HS-27A (cell line): Measurements from ENCODE around the gene CREB5.

Experiments
- DNase-seq: peaks from one replicate; pipeline ENCODE4 v3.0.0-alpha.2; 2012; ENCODE audit warnings: low read depth, missing footprints

CREB5 gene

GRCh38 chr7:28407651-28408050 is 4.7 kb upstream of the CREB5 start:
- no peak for DNase-seq

- no peak for DNase-seq
Measured at GRCh38 chr7:28408105-28408959, 4.0 kb upstream of the CREB5 start.

GRCh38 chr7:28408960-28409715 is 3.2 kb upstream of the CREB5 start:
- DNase-seq: peak; percentile 78

GRCh38 chr7:28409716-28410627 is 2.3 kb upstream of the CREB5 start:
- no peak for DNase-seq

GRCh38 chr7:28410628-28411531 is 1.4 kb upstream of the CREB5 start:
- DNase-seq: no peak

GRCh38 chr7:28413011-28413410 is 693 bp downstream of the CREB5 start:
- DNase-seq: no peak

GRCh38 chr7:28414453-28414852 is 2.1 kb downstream of the CREB5 start:
- no peak for DNase-seq

GRCh38 chr7:28417321-28417940 is 5.1 kb downstream of the CREB5 start:
- no peak for DNase-seq

- DNase-seq: no peak
Measured at GRCh38 chr7:28418311-28418710, 6.0 kb downstream of the CREB5 start.

GRCh38 chr7:28418966-28419365 is 6.6 kb downstream of the CREB5 start:
- no peak for DNase-seq

GRCh38 chr7:28419716-28420115 is 7.4 kb downstream of the CREB5 start:
- no peak for DNase-seq

- no peak for DNase-seq
Measured at GRCh38 chr7:28423112-28423511, 10.8 kb downstream of the CREB5 start.

GRCh38 chr7:28423918-28424514 is 11.7 kb downstream of the CREB5 start:
- no peak for DNase-seq

GRCh38 chr7:28425496-28425895 is 13.2 kb downstream of the CREB5 start:
- DNase-seq: no peak

GRCh38 chr7:28427236-28427635 is 14.9 kb downstream of the CREB5 start:
- no peak for DNase-seq

- no peak for DNase-seq
Measured at GRCh38 chr7:28430616-28431015, 18.3 kb downstream of the CREB5 start.

GRCh38 chr7:28432105-28432504 is 19.8 kb downstream of the CREB5 start:
- DNase-seq: no peak

GRCh38 chr7:28433039-28433438 is 20.7 kb downstream of the CREB5 start:
- no peak for DNase-seq

- no peak for DNase-seq
Measured at GRCh38 chr7:28433699-28434219, 21.4 kb downstream of the CREB5 start.

- DNase-seq: no peak
Measured at GRCh38 chr7:28434510-28434909, 22.2 kb downstream of the CREB5 start.
